HUDEP-2 (cell line): ENCODE data around the gene BRINP1.

Experiments used
- DNase-seq, 76 experiments: peaks; one replicate each; lab custom pipeline; 2025; ENCODE audit not compliant: unreplicated experiment in 76 of 76; lab: John Stamatoyannopoulos, UW

Gene BRINP1

DNA sequence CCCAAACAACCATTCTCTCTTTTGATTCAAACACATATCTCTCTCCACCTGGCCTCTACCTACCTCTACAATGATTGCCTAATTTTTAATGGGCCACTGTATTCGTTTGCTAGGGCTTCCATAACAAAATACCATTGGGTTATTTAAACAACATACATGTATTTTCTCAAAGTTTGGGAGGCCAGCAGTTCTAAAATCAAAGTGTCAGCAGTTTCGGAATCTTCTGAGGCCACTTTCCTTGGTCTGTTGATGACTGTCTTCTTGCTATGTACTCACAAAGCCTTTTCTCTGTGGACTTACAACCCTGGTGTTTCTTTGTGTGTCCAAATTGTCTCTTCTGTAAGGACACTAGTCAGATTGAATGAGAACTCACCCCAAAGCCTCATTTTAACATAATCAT lies 214.7 kb downstream of the BRINP1 start:
- DNase-seq: no peak

DNA sequence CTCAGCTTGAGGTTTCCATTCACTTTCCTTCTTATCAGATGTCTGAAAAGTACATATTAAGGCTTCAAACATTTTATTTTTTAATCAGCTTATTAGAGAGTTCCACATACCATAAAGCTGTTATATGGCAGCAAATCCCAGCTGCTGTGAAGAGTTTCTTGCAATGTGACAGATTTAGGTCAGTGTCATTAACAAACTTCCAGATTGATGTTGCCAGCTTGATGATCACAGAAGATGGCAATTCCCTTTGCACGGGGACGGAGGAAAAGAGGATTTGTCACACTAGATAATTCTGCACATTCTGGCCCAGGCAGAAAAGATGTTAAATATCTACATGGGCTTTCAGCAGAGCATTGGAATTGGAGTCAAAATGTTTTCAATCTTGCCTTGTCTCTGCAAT lies 215.8 kb downstream of the BRINP1 start:
- no peak for DNase-seq

DNA sequence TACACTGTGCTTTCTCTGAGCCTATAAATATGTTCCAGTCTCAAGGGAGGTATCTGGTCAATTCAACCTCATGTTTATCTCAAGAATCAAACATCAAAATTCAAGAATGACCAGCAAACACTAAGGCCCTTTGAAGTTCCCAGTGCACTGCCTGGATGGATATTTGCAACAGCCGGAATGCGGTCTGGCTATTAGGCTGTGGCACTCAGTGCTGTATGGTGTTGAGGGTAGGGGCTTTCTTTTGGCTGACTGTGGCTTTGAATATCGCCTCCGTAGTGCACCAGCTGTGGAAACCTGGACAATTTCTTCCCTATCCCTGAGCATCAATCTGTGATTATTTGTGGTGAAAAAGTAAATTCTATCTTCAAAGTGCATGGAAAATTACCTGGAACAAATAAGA lies 220.4 kb downstream of the BRINP1 start:
- DNase-seq: no peak

DNA sequence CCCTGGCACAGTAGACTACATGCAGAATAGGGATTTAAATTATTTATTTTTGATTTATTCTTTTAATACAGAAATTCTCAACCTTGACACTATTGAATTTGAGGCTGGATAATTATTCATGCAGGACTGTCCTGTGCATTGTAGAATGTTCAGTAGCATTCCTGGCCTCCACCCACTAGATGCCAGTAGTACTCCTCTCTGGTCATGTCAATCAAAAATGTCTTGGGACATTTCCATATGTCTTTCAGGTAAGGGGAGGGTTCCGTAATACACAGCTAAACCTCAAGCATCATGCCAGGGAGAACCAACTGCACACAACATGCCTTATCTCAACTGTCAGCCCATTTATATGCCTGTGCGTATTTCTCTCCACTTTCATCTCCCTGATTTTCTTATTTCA lies 231.8 kb downstream of the BRINP1 start:
- DNase-seq: no peak

GRCh38 chr9:119126040-119126439 lies 243.2 kb downstream of the BRINP1 start:
- DNase-seq: no peak

DNA sequence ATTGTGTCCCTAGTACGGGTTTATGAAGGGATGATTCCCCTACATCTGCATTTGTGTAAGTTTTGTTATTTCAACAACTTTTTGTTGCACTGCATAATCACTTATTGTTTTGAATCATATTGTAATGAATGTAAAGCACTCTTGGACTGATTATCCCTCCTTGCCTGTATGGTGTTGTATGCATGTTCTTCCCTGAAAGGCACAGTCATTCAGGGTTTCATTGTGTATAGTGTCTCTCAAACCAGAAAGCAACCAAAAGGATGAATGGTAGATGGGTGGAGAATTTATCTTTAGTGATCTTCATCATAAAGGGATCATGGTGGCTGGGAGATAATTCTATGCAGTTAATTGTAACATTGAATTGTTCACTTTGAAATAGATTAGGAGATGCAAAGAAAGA lies 247.3 kb downstream of the BRINP1 start:
- no peak for DNase-seq

DNA sequence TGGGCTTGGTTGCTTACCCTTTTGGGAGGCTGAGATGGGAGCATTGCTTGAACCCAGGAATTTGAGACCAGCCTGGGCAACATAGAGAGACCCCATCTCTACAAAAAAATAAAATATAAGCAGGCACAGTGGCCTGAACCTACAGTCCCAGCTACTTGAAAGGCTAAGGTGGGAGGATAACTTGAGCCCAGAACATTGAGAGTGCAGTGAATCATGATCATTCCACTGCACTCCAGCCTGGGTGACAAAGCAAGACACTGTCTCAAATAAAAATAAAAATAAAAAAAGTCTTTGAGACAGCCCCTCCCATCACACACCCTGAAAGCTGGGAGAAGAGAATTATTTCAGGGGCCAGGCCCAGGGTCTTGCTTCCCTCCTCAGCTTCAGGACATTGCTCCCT lies 251.8 kb downstream of the BRINP1 start:
- no peak for DNase-seq
